ENCODE data around the gene CXXC5. TPM values are rescaled to one million over a fixed set of nuclear protein-coding genes. Genes with fewer than 3 reads are reported as not detected.
"Not testable (repeated sequence)": the region's sequence is repeated elsewhere in the genome, so short reads cannot be mapped to it uniquely, and the experiment has no call there.

Gene CXXC5
- total RNA-seq, 1 experiment from 2014 or later: 205 TPM

- peak; percentile 90 for DNase-seq (ENCODE audit: low read depth)
Measured at GRCh38 chr5:139710319-139711066, 62.3 kb downstream of the CXXC5 start.

- peak; percentile 92 for DNase-seq (ENCODE audit: low read depth)
Measured at GRCh38 chr5:139711067-139711905, 63.1 kb downstream of the CXXC5 start.

GRCh38 chr5:139711906-139712224 lies 63.7 kb downstream of the CXXC5 start:
- no peak for DNase-seq (ENCODE audit: low read depth)

- no peak for DNase-seq (ENCODE audit: low read depth)
Measured at GRCh38 chr5:139712412-139712811, 64.3 kb downstream of the CXXC5 start.

- DNase-seq (ENCODE audit: low read depth): not testable (repeated sequence)
Measured at GRCh38 chr5:139713898-139714297, 65.7 kb downstream of the CXXC5 start.

GRCh38 chr5:139717221-139717620 lies 69.1 kb downstream of the CXXC5 start:
- no peak for DNase-seq (ENCODE audit: low read depth)

- DNase-seq (ENCODE audit: low read depth): not testable (repeated sequence)
Measured at GRCh38 chr5:139718403-139718802, 70.3 kb downstream of the CXXC5 start.

- DNase-seq (ENCODE audit: low read depth): not testable (repeated sequence)
Measured at GRCh38 chr5:139719970-139720369, 71.8 kb downstream of the CXXC5 start.

- no peak for DNase-seq (ENCODE audit: low read depth)
Measured at GRCh38 chr5:139723986-139724587, 75.9 kb downstream of the CXXC5 start.

GRCh38 chr5:139725073-139725830 lies 77.1 kb downstream of the CXXC5 start:
- peak; percentile 85 for DNase-seq (ENCODE audit: low read depth)

GRCh38 chr5:139726248-139726647 lies 78.1 kb downstream of the CXXC5 start:
- DNase-seq (ENCODE audit: low read depth): no peak

- DNase-seq (ENCODE audit: low read depth): peak; percentile 76
Measured at GRCh38 chr5:139727615-139728014, 79.5 kb downstream of the CXXC5 start.

GRCh38 chr5:139731281-139731680 lies 83.1 kb downstream of the CXXC5 start:
- DNase-seq (ENCODE audit: low read depth): no peak

GRCh38 chr5:139732019-139732418 lies 83.9 kb downstream of the CXXC5 start:
- DNase-seq (ENCODE audit: low read depth): no peak

GRCh38 chr5:139733010-139733688 lies 85.0 kb downstream of the CXXC5 start:
- no peak for DNase-seq (ENCODE audit: low read depth)

Other genes starting within 250 kb of the CXXC5 start
- gene SPATA24, start 244.3 kb upstream of the CXXC5 start, total RNA-seq (2014; rRNA removed; shearing (Covaris generic)): 4.9 and 28.9 TPM in 2 replicates
- 5.6 and 11.8 TPM in 2 replicates for gene DNAJC18, start 208.8 kb upstream of the CXXC5 start, total RNA-seq (2014; rRNA removed; shearing (Covaris generic))
- gene ECSCR, start 185.6 kb upstream of the CXXC5 start, total RNA-seq (2014; rRNA removed; shearing (Covaris generic)): 0.23 and 2.4 TPM in 2 replicates
- not detected in 2 replicates for gene SMIM33, start 177.3 kb upstream of the CXXC5 start, total RNA-seq (2014; rRNA removed; shearing (Covaris generic))
- gene STING1, start 165.6 kb upstream of the CXXC5 start, total RNA-seq (2014; rRNA removed; shearing (Covaris generic)): 8.2 and 9.0 TPM in 2 replicates
- 99.5 and 140 TPM in 2 replicates for gene UBE2D2, start 87.0 kb upstream of the CXXC5 start, total RNA-seq (2014; rRNA removed; shearing (Covaris generic))
- gene PSD2, start 147.5 kb downstream of the CXXC5 start, total RNA-seq (2014; rRNA removed; shearing (Covaris generic)): 0.18 and 0.40 TPM in 2 replicates

Measured in Daoy (cell line).